GM18499 (cell line): ENCODE measurements around the gene ARFIP1.

Experiments
- ATAC-seq: cut with Tn5 transposase; IDR thresholded peaks from one replicate; pipeline ENCODE4 v1.9.1; 2021; ENCODE audit warnings: moderate number of reproducible peaks; ENCODE audit not compliant: insufficient read depth, unreplicated experiment

ARFIP1 gene

GRCh38 chr4:152954741-152955140, 175.0 kb downstream of the ARFIP1 start:
- no peak for ATAC-seq

- no peak for ATAC-seq
Observed at GRCh38 chr4:152956147-152956546, 176.4 kb downstream of the ARFIP1 start.

- ATAC-seq = no peak
Observed at GRCh38 chr4:152956650-152957436, 177.1 kb downstream of the ARFIP1 start.

GRCh38 chr4:152957437-152958171, 177.8 kb downstream of the ARFIP1 start:
- no peak for ATAC-seq

- ATAC-seq = no peak
Observed at GRCh38 chr4:152959080-152959479, 179.3 kb downstream of the ARFIP1 start.

- no peak for ATAC-seq
Observed at GRCh38 chr4:152960082-152960481, 180.3 kb downstream of the ARFIP1 start.

- no peak for ATAC-seq
Observed at GRCh38 chr4:152961014-152961772, 181.4 kb downstream of the ARFIP1 start.

GRCh38 chr4:152961773-152962115, 182.0 kb downstream of the ARFIP1 start:
- no peak for ATAC-seq
